Measurements from ENCODE around the gene ZNF37A. TPM values are rescaled to one million over a fixed set of nuclear protein-coding genes. Genes with fewer than 3 reads are reported as not detected.

Gene ZNF37A
- total RNA-seq, 4 donors from 2014 or later, result 6.5 to 11.3 (median 9.6) TPM

DNA sequence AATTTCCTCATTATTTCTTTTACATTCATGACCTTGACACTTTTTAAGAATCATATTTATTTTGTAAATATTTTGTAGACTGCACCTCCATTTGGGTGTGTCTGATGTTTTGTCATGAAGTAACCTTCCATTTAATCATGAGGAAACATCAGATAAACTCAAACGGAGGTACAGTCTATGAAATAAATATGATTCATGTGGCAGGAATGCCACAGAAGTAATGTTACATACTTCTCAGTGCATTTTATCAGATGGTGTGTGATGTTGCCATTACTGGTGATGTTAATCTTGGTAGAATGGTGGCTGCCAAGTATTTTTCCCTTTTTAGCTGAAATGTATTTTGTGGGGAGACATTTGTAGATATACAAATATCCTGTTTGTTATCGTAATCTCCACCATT is 64.9 kb downstream of the ZNF37A start:
- intact Hi-C loops (cut with DNase I; ENCODE audit: low total_unique reads), result no loop called here
- WGBS, 2 donors, result 69 to 73% methylated on average over 2 of the region's 2 CpGs
- no peak for TF ChIP-seq CTCF (IDR thresholded peaks at IDR 0.05)
- TF ChIP-seq POLR2A (IDR thresholded peaks at IDR 0.05), result no peak
- no peak for DNase-seq (ENCODE audit: low spot score in 2 of 2)
- H3K4me3 ChIP-seq (ENCODE audit: low read depth, poor library complexity, severe bottlenecking), result no peak overlapping the region

DNA sequence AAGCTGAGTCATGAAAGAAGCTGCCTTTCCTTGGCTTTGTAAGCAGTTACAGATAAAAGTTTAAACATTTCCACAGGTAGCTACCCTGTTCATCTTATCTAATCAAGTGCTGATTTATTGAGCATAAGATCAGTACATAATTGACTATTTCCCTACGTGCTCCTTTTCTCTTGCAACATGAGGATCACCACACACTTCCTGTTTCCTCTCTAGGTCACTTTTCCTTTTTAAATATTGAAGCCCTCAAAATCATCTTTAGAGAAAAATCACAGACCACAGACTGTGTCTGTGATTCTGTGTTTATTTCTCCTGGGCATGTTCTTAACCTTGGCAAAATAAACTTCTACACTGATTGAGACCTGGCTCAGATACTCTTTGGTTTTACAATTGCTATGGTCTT is 69.5 kb downstream of the ZNF37A start:
- no peak overlapping the region for H3K4me3 ChIP-seq (ENCODE audit: low read depth, poor library complexity, severe bottlenecking)
- intact Hi-C loops (cut with DNase I; ENCODE audit: low total_unique reads), result no loop called here
- DNase-seq (ENCODE audit: low spot score in 2 of 2), result no peak
- WGBS, 2 donors, result 33 to 36% methylated on average over 1 of the region's 1 CpG
- TF ChIP-seq CTCF (IDR thresholded peaks at IDR 0.05) (no peak), POLR2A (IDR thresholded peaks at IDR 0.05) (no peak)

DNA sequence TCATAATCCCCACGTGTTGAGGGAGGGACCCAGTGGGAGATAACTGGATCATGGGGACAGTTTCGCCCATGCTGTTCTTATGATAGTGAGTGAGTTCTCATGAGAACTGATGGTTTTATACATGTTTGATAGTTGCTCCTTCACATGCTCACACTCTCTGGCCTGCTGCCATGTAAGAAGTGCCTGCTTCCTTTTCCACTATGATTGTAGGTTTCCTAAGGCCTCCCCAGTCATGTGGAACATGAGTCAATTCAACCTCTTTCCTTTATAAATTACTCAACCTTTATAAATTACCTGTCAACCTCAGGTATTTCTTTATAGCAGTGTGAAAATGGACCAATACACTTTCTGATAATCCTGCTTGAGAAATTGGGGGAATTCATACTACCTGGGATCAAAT is 80.2 kb downstream of the ZNF37A start:
- no peak for DNase-seq (ENCODE audit: low spot score in 2 of 2)
- no peak overlapping the region for H3K4me3 ChIP-seq (ENCODE audit: low read depth, poor library complexity, severe bottlenecking)
- 43 to 59% methylated on average over 2 of the region's 2 CpGs for WGBS, 2 donors
- intact Hi-C loops (cut with DNase I; ENCODE audit: low total_unique reads), result no loop called here
- TF ChIP-seq POLR2A (IDR thresholded peaks at IDR 0.05) (no peak), CTCF (IDR thresholded peaks at IDR 0.05) (no peak)

- DNase-seq (ENCODE audit: low spot score in 2 of 2), result no peak
Measured at GRCh38 chr10:38184477-38184876, 90.3 kb downstream of the ZNF37A start.

More at GRCh38 chr10:38184477-38184876, 90.3 kb downstream of the ZNF37A start:
- WGBS, 2 donors, result 25 to 36% methylated on average over 1 of the region's 1 CpG
- no peak overlapping the region for H3K4me3 ChIP-seq (ENCODE audit: low read depth, poor library complexity, severe bottlenecking)
- TF ChIP-seq POLR2A (IDR thresholded peaks at IDR 0.05), result no peak
- TF ChIP-seq CTCF (IDR thresholded peaks at IDR 0.05), result no peak
- intact Hi-C loops (cut with DNase I; ENCODE audit: low total_unique reads), result no loop called here

Other genes starting within 250 kb of the ZNF37A start
- 10 to 100 TPM in 1 of 4 donors, 1 to 10 TPM in 3; 7.1 to 10.2 (median 8.2) TPM for gene ZNF248, start 236.7 kb upstream of the ZNF37A start, total RNA-seq
- 1 to 10 TPM; 5.3 to 9.2 (median 7.7) TPM for gene ZNF25, start 117.7 kb upstream of the ZNF37A start, total RNA-seq
- 10 to 100 TPM; 16.8 to 28.8 (median 23.0) TPM for gene ZNF33A, start 83.7 kb upstream of the ZNF37A start, total RNA-seq